H9 (cell line): ENCODE results near the gene FANCF. TPM values are rescaled to one million over a fixed set of nuclear protein-coding genes. Genes with fewer than 3 reads are reported as not detected.

Experiments used
- DNase-seq: peaks from one replicate; pipeline ENCODE4 v3.0.0-alpha.2; 2017
- H2AFZ ChIP-seq: one replicate; pipeline ENCODE4 v1.6.1; 2013; ENCODE audit warnings: mild to moderate bottlenecking, low read length, control low read depth, moderate library complexity
- H2AK5ac ChIP-seq: 2 replicates; pipeline ENCODE4 v1.6.1; 2013; ENCODE audit warnings: low read length, control low read depth, mixed read lengths; ENCODE audit not compliant: insufficient read length
- H2BK120ac ChIP-seq: one replicate; pipeline ENCODE4 v1.6.1; 2013; ENCODE audit warnings: low read depth, mild to moderate bottlenecking, low read length, control low read depth, inconsistent platforms; ENCODE audit not compliant: poor library complexity, severe bottlenecking
- H2BK12ac ChIP-seq: 2 replicates; pipeline ENCODE4 v1.6.1; 2013; ENCODE audit warnings: low read length, control low read depth, mixed read lengths, low read depth; ENCODE audit not compliant: insufficient read length
- H2BK15ac ChIP-seq: 2 replicates; pipeline ENCODE4 v1.6.1; 2013; ENCODE audit warnings: low read depth, low read length, control low read depth
- H2BK20ac ChIP-seq: one replicate; pipeline ENCODE4 v1.6.1; 2013; ENCODE audit warnings: low read depth, mild to moderate bottlenecking, low read length, control low read depth, inconsistent platforms; ENCODE audit not compliant: poor library complexity, severe bottlenecking
- H2BK5ac ChIP-seq: 2 replicates; pipeline ENCODE4 v1.6.1; 2013; ENCODE audit warnings: low read length, control low read depth, mixed read lengths; ENCODE audit not compliant: insufficient read length
- H3K14ac ChIP-seq: 2 replicates; pipeline ENCODE4 v1.6.1; 2013; ENCODE audit warnings: low read length, control low read depth; ENCODE audit not compliant: insufficient read depth
- H3K18ac ChIP-seq: 2 replicates; pipeline ENCODE4 v1.6.1; 2013; ENCODE audit warnings: low read depth, mild to moderate bottlenecking, mixed read lengths, low read length, control low read depth; ENCODE audit not compliant: insufficient read length
- H3K23ac ChIP-seq: 2 replicates; pipeline ENCODE4 v1.6.1; 2013; ENCODE audit warnings: low read length, control low read depth, mixed read lengths, low read depth; ENCODE audit not compliant: insufficient read length
- H3K23me2 ChIP-seq: 2 replicates; pipeline ENCODE4 v1.6.1; 2013; ENCODE audit warnings: low read depth, mild to moderate bottlenecking, mixed read lengths, low read length, control low read depth; ENCODE audit not compliant: insufficient read length, poor library complexity, severe bottlenecking
- H3K27ac ChIP-seq: 2 replicates; pipeline ENCODE4 v1.5.1; 2013; ENCODE audit warnings: low read length, control low read depth, mixed read lengths, low read depth; ENCODE audit not compliant: insufficient read length
- H3K27me3 ChIP-seq: 2 replicates; pipeline ENCODE4 v1.6.1; 2013; ENCODE audit warnings: low read length, control low read depth, inconsistent platforms; ENCODE audit not compliant: insufficient read depth
- H3K4ac ChIP-seq: 2 replicates; pipeline ENCODE4 v1.6.1; 2013; ENCODE audit warnings: low read depth, mild to moderate bottlenecking, control low read depth, inconsistent platforms, low read length, moderate library complexity
- H3K4me1 ChIP-seq: 2 replicates; pipeline ENCODE4 v1.6.1; 2013; ENCODE audit warnings: low read length, control low read depth, inconsistent platforms; ENCODE audit not compliant: insufficient read depth
- H3K4me2 ChIP-seq: 2 replicates; pipeline ENCODE4 v1.6.1; 2013; ENCODE audit warnings: low read length, control low read depth, mixed read lengths; ENCODE audit not compliant: insufficient read length, insufficient read depth
- H3K56ac ChIP-seq: 2 replicates; pipeline ENCODE4 v1.6.1; 2013; ENCODE audit warnings: low read depth, mild to moderate bottlenecking, mixed read lengths, low read length, control low read depth; ENCODE audit not compliant: insufficient read length
- H3K79me1 ChIP-seq: 2 replicates; pipeline ENCODE4 v1.6.1; 2013; ENCODE audit warnings: low read depth, mild to moderate bottlenecking, moderate library complexity, low read length, control low read depth, inconsistent platforms; ENCODE audit not compliant: insufficient read depth, poor library complexity, severe bottlenecking
- H3K79me2 ChIP-seq: 2 replicates; pipeline ENCODE4 v1.6.1; 2013; ENCODE audit warnings: low read length, control low read depth, inconsistent platforms; ENCODE audit not compliant: insufficient read depth
- H3K9ac ChIP-seq: 2 replicates; pipeline ENCODE4 v1.6.1; 2013; ENCODE audit warnings: low read length, control low read depth, mixed read lengths; ENCODE audit not compliant: insufficient read length; ENCODE audit errors: extremely low read depth
- H3K9me3 ChIP-seq: one replicate; pipeline ENCODE4 v1.6.1; 2013; ENCODE audit warnings: low read depth, low read length, inconsistent platforms; ENCODE audit not compliant: control insufficient read depth
- H3T11ph ChIP-seq: one replicate; pipeline ENCODE4 v1.6.1; 2013; ENCODE audit warnings: mild to moderate bottlenecking, low read length, control low read depth, inconsistent platforms
- H4K20me1 ChIP-seq: one replicate; pipeline ENCODE4 v1.6.1; 2013; ENCODE audit not compliant: control insufficient read depth, insufficient read length, insufficient read depth
- H4K5ac ChIP-seq: 2 replicates; pipeline ENCODE4 v1.6.1; 2013; ENCODE audit warnings: low read depth, mild to moderate bottlenecking, mixed read lengths, low read length, control low read depth; ENCODE audit not compliant: insufficient read length
- H4K8ac ChIP-seq: replicated peaks from 2 replicates; pipeline ENCODE4 v1.6.1; 2013; ENCODE audit warnings: low read length, control low read depth, mixed read lengths, low read depth; ENCODE audit not compliant: insufficient read length
- H4K91ac ChIP-seq: 2 replicates; pipeline ENCODE4 v1.6.1; 2013; ENCODE audit warnings: low read depth, mild to moderate bottlenecking, moderate library complexity, mixed read lengths, low read length, control low read depth; ENCODE audit not compliant: insufficient read length
- H3K27ac Mint-ChIP-seq, 3 experiments: 2 replicates in 2 of 3; 3 replicates in 1 of 3; pipeline ENCODE4 v1.8.0; 2020 to 2021; ENCODE audit warnings: mixed read lengths in 3 of 3, mild to moderate bottlenecking in 1 of 3, moderate library complexity in 1 of 3
- H3K27me3 Mint-ChIP-seq: 2 replicates; pipeline ENCODE4 v1.8.0; 2021; ENCODE audit warnings: low read depth, mild to moderate bottlenecking, moderate library complexity, mixed read lengths
- H3K36me3 Mint-ChIP-seq, 3 experiments: 2 replicates in 2 of 3; 3 replicates in 1 of 3; pipeline ENCODE4 v1.8.0; 2020 to 2021; ENCODE audit warnings: low read depth in 3 of 3, mixed read lengths in 3 of 3; ENCODE audit not compliant: insufficient read depth in 1 of 3
- H3K4me1 Mint-ChIP-seq, 2 experiments: 2 replicates each; pipeline ENCODE4 v1.8.0; 2020; ENCODE audit warnings: mixed read lengths in 2 of 2
- H3K4me3 Mint-ChIP-seq, 2 experiments: 2 replicates in 1 of 2; 3 replicates in 1 of 2; pipeline ENCODE4 v1.8.0; 2020 to 2021; ENCODE audit warnings: mild to moderate bottlenecking in 2 of 2, mixed read lengths in 2 of 2, moderate library complexity in 1 of 2
- H3K9me3 Mint-ChIP-seq, 2 experiments: 2 replicates in 1 of 2; 3 replicates in 1 of 2; pipeline ENCODE4 v1.8.0; 2020; ENCODE audit warnings: mild to moderate bottlenecking in 2 of 2, mixed read lengths in 2 of 2, moderate library complexity in 1 of 2
- CTCF ChIP-seq: fragments of 200-600 bp; sonication (generic); conservative IDR thresholded peaks from 3 replicates; pipeline ENCODE4 v1.8.0; 2021; ENCODE audit warnings: antibody characterized with exemption, mild to moderate bottlenecking
- total RNA-seq: library from RNA; stranded (reverse); gene quantifications from 2 replicates; pipeline ENCODE4 v1.2.1, GENCODE V29; 2021

Gene FANCF
- total RNA-seq, 1 experiment from 2014 or later: 15.3 TPM

- no peak for DNase-seq
- Mint-ChIP-seq H3K27me3 (no peaks in the 10 kb centered on the region), H3K27ac (no peak overlapping the region), H3K4me1 (no peaks in the 10 kb centered on the region), H3K36me3 (no peaks in the 10 kb centered on the region), H3K4me3 (no peak overlapping the region), H3K9me3 (no peaks in the 10 kb centered on the region)
- no peak overlapping the region for H3K9ac ChIP-seq
- no peaks in the 10 kb centered on the region for H3K79me2 ChIP-seq
- no peak overlapping the region for H3K4me2 ChIP-seq
- no peaks in the 10 kb centered on the region for H3K79me1 ChIP-seq
- H2BK12ac ChIP-seq: no peak overlapping the region
- no peak overlapping the region for H3K4ac ChIP-seq
- H3K9me3 ChIP-seq: no peaks in the 10 kb centered on the region
- no peak overlapping the region for H2AK5ac ChIP-seq
- no peak overlapping the region for H2AFZ ChIP-seq
- H3K18ac ChIP-seq: no peak overlapping the region
- no peaks in the 10 kb centered on the region for H3K4me1 ChIP-seq
- H4K91ac ChIP-seq: no peak overlapping the region
- H2BK15ac ChIP-seq: no peak overlapping the region
- H3K56ac ChIP-seq: no peak overlapping the region
- no peak overlapping the region for H2BK120ac ChIP-seq
- H3K14ac ChIP-seq: no peak overlapping the region
- no peak overlapping the region for H4K8ac ChIP-seq
- H3T11ph ChIP-seq: no peak overlapping the region
- no peaks in the 10 kb centered on the region for H3K23me2 ChIP-seq
- H4K20me1 ChIP-seq: no peaks in the 10 kb centered on the region
- no peak overlapping the region for H3K27ac ChIP-seq
- no peak overlapping the region for H3K23ac ChIP-seq
- H2BK20ac ChIP-seq: no peak overlapping the region
- no peak overlapping the region for H4K5ac ChIP-seq
- H2BK5ac ChIP-seq: no peak overlapping the region
- no peaks in the 10 kb centered on the region for H3K27me3 ChIP-seq
- TF ChIP-seq CTCF: no peak
Measured at GRCh38 chr11:22582151-22582410, 43.5 kb downstream of the FANCF start.
